NCI-H187 treated with DMSO at 0.1 percent for 48 hours (cell line): Measurements from ENCODE around the gene MYB.
"Not testable (repeated sequence)": the region's sequence is repeated elsewhere in the genome, so short reads cannot be mapped to it uniquely, and the experiment has no call there.

ENCODE experiments used
- DNase-seq: peaks from one replicate; lab custom pipeline; 2025; lab: John Stamatoyannopoulos, UW

The MYB gene

DNA sequence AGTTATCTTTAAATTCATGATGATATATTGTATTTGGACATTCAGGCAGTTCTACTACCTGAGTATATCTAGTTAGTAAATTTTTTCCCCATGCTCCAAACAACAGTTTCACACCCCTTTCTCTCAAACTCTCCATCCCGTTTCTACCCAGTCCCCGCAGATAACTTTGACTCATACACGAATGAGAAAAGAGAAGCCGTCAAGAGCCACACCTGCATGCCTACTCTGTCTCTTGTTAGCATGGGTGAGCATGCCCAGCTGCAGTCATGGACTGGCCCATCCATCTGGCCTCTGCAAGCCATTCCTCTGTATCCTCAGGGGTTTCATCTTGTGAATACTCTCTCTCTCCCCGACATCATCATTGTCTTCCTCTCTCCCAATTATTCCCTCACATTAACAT is 41.5 kb downstream of the MYB start:
- no peak for DNase-seq

DNA sequence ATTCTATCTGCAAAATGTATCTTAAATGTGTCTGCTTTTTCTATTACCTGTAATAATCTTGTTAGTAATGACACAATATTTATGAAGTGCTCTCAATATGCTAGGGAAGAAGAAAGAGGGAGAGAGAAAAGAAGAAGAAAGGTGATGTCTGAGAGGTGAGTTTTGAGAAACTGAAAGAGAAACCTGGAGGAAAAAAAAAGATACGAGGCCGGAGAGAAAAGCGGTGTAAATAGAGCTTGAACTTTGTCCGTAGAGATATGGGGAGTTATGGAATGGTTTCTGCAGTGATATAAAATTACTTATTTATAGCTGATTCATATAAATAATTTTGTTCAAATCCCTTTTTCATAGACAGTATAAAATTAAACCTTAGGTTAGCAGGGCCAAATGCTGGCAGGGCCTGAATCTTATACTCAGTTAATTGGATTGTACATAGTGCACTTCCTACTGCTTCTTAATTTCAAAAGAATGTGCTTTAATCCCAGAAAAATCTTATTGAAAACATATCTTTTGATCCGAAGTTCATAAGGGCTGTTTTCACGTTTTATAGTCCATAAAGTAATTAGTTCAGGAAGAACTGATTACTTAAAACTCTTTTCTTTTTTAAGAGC is 43.0 kb downstream of the MYB start:
- no peak for DNase-seq

DNA sequence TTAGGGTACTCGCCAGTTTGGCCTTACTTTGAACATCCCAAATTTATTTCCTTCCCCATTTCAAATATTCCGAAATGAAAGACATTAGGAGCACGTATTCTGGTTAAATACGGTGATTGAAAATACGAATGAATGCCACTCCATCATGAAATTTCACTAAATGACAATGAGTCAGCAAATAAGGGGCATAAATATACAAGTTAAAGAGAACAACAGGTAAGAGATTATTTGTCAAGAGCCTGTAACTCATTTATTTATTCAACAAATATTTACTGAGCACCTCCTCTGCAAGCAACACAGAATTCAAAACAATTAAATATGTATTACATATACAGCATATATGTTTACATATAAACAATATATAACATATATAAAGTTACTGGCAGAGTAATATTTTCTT is 44.8 kb downstream of the MYB start:
- no peak for DNase-seq

DNA sequence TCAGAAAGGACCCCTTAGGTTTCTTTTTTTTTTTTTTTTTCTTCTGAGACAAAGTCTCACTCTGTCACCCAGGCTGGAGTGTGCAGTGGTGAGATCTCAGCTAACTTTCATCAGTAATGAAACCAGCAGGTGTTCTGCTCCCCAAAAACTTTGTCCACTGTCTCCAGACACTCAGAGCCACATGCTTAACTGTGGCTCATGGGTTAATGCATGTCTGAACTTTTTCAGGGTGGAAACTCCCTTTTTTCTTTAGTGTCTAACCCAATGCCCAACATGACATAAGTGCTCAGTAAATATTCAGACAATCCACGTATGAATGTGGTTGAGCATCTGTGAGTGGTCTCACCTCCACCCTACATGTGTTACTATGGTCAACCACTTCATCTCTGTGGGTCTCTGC is 45.4 kb downstream of the MYB start:
- no peak for DNase-seq

DNA sequence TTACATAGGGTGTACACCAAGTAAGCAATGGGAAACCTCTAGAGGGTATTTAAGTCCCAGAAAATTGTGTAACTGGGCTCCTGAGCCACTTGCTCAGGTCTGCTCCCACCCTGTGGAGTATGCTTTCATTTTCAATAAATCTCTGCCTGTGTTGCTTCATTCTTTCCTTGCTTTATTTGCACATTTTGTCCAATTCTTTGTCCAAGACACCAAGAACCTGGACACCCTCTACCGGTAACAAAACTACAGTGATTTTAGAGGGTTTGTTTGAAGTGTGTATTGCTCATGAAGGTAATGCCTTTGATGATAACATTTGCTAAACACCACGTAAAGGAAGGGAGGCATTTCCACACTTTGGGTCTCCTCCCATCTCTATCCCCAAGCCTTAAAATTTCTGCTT is 46.2 kb downstream of the MYB start:
- DNase-seq = no peak

DNA sequence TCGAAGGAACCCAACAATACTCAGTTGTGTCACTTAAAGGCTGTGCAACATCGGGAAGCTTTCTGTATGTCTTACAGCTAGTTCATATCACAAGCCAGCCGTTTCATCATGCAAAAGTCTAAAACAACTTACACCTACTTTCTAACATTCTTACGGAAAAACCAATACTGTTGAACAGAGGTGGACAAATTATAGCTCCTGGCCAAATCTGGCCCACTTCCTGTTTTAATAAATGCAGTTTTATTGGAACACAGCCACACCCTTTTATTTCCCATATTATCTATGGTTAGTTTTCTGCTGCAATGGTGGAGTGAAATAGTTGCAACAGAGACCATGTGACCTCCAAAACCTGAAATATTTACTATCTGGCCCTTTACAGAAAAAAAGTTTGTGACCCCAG is 46.6 kb downstream of the MYB start:
- no peak for DNase-seq

DNA sequence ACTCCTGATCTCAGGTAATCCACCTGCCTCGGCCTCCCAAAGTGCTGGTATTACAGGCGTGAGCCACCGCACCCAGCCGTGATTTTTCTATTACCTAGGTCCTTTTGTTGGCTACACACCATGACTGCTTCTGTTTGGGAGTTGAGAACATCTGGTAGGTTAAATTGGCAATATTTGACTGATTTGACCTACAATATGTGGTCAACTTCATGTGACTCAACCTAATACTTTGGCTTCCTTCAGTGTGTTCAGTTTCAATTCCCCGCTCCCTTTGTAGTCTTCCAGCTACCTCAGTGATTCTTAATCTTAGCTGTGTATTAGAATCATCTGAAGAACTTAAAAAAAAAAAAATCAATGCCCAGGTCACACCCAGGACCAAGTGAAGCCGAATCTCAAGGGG is 47.4 kb downstream of the MYB start:
- DNase-seq = no peak

DNA sequence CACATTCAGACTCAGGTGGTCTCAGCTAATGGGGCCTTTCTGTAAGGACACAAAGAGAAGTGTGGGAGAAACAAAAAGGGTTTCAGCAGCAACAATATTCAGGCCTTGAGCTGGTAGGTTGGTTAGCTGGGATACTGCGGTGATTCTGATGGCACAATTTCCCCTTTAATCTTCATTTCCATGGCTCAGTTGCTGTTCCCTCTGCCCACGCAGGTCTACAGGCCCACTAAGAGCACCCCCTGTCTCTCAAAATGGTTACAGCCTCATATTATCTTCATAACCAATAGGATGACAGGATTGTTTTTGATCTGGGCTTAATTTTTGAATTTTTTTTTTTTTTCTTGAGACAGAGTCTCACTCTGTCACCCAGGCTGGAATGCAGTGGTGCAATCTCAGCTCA is 48.9 kb downstream of the MYB start:
- no peak for DNase-seq

DNA sequence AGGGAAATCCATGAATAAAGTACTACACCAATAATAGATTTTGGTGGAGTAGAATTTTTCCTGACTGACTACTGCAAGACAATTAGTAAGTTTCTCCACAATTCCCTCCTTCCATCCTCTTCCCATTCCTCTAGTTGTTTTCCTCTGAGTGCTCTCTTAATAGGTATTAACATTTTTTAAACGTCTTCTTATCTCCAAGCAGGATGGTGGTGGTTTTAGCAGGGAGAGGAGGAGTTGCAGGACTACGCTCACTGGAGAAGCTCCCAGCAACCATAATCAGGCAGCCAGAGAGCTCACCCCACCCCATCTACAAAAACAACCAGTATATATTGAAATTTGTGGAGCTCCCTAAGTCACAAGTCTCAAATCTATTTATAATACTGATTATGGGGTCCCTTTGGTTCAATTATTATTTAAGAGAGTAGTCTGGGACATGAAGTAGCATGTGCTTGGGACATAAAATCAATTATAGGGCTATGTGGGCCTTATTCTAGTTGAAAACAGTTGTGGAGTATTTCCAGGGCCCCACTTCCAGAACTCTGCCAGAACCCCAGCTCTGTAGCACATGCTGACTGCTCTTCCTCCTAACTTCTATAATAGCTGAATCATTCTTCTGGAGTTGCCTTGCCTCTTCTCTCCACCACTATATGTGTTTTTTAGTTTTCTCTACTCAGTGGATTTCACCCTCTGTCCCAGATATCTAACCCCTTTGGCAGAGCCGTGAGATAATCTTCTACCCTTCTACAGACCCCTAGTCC is 49.8 kb downstream of the MYB start:
- DNase-seq = no peak

DNA sequence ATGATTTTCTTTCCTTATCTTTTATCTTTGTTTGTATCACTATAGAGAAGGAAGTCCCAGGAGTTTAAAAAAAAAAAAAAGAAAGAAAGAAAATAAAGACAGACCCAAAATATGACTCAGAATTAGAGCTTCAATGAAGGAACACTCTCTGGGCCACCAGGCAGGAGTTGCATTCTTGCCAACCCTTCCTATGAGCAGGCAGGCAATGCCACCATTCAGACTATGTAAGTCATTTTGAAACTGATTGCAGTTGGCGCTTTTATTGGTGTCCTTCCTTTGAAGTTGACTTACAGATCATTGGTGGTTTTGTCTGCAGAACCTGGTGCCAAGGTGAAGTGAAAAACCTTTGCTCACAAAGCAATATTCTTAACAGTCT is 50.3 kb downstream of the MYB start:
- DNase-seq = no peak

DNA sequence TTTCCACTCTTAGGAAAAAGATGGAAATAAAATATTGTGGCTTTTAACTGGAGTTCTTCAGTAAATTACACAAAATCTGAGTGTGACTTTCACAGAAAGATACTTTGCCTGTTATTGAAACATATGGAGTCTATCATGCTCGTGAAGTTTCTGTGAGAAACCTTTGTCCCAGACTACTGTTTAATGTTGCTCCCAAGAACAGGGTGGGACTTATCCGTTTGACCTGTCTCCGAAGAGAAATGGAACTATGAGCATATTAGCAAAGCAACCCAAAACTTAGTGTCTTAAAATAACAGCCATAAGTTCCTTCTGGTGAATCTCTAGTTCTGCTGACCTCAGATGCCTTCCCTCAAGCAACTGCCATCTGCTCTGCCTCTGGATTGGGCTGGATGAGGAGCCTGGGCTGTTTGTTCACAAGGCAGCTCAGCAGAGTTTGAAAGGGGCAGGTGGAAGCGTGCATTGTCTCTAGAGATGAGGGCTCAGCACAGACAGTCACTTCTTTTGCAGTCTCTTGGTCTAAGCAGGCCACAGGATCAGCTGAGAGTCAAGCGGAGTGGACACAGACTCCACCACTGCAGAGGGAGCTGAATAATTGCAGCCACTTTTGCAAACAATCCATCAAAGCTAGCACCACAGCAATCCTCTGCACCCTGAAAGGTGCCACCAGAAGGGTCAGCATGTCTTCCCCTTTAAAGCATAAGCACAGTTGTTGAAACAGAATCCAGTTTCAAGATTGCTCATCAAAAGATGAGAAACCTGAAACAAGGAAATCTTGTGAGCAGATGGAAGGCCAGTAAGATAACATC is 52.8 kb downstream of the MYB start:
- no peak for DNase-seq

DNA sequence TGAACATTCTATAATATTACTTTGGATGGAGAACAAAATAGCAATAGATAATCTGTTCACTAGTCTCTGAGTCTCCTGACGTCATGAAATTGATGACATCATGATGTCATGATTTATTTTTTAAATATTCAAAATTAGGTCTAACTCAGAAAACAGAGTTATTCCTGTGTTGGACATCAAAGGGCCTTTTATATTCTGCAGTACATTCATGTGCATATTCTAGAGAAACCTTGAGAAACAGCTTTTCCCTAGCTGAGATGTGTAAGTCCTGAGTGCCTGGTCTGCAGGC is 53.3 kb downstream of the MYB start:
- no peak for DNase-seq

DNA sequence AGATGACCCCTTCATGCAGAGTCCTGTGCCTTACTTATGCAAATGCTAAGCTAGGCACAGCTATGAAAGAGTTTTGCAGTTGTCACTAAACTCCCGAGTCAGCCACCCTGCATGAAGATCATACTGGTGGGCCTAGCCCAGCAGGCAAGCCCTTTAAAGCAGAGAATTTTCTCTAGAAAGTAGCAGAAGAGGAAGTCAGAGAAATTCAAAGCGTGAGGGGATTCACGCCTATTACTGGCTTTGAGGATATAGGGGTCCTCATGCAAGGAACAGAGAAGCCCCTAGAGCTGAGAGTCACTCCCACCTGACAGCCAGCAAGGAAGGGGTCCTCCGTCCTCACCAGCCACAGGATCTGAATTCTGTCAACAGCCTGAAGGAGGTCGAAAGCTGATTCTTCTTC is 54.6 kb downstream of the MYB start:
- DNase-seq = no peak

DNA sequence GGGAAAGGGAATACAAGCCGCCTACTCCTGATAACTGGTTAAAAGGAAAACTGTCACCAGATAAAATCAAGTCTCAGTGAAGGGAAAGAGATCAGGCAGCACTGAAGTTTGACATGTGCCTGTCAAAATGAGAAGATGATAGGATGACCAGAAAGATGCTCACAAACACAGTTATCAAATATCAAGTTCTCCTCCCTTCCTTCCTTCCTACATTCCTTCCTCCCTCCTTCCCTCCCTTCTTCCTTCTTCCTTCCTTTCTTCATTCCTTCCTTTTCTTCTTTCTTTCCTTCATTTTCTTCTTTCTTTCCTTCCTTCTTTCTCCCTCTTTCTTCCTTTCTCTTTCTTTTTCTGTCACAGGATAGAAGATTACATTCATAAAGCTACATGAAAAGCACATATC is 55.2 kb downstream of the MYB start:
- DNase-seq = no peak

DNA sequence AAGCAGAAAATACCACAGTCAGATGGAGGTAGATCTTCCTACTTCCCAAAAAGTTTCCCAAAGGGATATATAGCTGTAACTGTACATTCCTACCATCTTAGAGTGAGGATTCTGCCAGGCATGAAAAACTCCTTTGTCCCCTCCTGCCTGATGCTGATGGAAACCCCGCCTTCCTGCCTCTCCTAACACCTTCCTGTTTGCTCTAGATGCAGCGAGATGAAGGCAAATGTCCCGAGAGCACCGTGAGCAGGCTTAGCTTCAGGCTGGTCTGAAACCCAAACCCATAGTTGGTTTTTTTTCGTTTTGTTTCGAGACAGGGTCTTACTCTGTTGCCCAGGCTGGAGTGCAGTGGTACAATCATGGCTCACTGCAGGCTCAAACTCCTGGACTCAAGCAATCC is 55.6 kb downstream of the MYB start:
- DNase-seq = no peak

DNA sequence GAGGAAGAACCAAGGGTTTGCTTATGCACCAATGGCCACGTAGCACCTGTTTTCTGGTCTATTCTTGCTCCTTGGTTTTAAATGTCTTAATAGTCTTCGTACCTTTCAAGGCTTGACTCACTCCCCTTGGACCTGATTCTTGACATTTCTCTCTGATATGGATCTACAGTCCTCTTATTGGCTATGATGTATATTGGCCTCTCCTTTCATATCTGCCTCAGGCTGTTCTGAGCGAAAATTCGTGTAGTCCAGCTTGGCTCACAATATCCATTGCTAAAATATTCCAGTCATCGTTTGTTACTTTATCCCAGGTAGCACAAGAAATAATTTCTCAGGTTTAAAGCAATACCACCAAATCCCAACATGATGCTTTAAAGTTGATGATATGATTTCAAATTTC is 59.6 kb downstream of the MYB start:
- no peak for DNase-seq

DNA sequence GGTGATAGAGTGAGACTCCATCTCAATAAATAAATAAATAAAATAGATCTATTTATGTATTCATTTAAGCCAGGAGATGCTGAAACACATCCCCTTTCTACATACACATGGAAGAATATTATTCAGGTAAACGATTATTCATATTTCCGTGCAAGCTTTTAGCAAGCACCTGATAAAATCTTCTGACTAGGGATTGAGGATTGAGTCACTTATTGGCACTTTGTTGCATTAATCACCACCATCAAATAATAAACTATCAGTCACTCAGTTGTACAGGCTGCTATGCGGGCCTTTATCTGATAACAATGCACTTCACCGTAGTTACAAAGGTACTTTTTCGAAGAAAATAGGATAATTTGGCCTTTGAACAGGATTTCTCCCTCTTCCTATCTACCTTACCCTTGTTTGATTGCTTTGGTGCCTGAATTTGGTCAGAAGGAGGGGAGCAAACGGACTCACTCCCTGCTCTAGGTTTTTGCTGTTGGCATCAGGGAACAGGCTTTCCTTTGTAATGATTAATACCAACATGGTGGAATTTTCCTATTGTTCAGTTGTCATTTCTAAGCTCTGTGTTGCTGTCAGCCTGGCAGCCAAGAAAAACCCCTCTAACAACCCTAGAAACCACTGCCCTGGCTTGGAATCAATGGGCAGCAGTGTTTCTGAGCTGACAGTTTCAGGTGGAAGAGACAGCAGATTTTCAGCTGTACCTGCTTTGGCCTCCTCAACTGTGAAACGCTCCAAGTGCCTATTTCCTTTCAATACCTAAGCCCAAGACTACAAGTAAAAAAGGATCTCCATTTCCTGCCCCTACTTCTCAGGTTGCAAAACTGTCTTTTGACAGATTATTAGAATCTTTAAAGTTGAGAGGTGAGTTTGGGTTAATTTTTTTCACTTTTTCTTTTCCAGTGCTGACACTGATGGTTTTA is 63.0 kb downstream of the MYB start:
- DNase-seq = no peak

DNA sequence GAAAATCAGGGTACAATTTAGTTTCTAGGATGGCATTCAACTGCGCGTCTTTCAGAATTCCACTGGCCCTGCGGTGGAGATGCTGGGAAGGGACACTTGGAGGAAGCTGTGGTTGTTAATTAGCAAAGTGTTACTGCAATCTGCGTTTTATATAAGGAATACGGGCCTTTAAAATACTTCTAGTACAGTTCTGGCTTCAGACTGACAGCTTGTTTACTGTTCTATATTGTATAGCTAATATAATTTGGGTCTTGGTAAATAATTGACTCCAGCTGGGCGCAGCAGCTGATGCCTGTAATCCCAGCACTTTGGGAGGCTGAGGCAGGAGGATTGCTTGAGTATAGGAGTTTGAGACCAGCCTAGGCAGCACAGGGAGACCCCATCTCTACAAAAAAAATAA is 63.7 kb downstream of the MYB start:
- DNase-seq = no peak

DNA sequence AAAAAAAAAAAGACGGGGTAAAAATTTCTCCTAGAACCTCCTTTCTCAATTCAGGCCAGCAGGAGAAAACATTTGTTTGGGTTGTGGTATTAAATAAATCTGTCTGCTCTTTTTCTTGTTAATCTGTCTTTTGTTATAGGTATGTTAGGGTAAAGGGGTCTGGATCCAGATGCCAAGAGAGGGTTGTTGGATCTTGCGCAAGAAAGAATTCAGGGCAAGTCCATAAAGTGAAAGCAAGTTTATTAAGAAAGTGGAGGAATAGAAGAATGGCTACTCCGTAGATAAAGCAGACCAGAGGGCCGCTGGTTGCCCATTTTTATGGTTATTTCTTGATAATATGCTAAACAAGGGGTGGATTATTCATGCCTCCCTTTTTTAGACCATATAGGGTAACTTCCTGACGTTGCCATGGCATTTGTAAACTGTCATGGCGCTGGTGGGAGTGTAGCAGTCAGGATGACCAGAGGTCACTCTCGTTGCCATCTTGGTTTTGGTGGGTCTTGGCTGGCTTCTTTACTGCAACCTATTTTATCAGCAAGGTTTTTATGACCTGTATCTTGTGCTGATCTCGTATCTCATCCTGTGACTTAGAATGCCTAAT is 65.4 kb downstream of the MYB start:
- not testable (repeated sequence) for DNase-seq

DNA sequence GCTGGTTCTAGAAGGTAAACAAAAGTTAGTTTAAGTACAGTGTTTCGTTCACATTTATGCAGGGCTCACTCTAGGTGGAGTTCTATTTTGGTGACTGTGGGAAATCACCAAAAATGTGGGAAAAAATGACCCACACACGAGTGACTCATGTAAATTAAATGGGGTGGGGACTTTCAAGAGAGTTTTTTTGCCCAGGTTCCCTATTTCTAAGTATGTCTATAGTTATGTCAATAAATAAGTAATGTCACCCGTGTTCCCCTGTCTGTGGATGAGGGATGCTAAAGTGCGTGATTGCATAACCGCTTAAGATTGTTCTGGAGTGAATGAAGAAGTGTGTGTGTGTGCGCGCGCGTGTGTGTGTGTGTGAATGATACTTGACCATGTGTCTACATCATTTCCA is 69.1 kb downstream of the MYB start:
- no peak for DNase-seq

DNA sequence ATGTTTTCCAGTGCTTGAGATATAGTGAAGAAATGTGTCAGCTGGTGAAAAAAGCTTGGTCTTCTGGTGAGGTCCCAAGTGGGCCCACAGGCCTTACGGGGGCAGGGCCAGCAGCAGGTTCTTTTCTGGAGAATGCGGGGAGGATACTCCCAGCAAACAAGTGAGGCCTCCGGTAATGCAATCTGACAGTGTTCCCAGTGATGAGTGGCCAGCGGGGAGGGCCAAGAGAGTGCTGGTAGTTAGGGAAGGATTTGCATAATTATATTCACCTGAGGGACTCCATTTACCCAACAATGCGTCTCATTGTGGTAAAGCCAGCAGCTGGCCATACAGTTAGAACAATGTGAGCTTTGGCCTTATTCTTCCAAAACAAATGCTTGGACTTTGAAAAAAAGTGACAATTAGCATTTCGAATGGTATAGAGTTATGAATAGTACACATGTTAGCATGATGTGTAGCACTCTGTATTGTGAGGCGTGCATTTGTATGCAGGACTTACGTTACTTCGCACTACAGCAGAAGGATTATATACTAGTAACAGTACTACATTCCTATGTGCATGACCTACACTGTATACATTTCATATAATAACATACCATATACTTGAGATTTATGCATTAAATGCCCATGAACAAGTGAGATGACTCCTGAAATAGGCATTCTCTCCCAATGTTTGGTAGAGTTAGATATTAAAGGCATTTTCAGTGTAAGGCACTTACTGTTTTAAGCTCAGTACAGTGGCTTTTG is 69.8 kb downstream of the MYB start:
- peak; percentile 17 for DNase-seq
